ENCODE measurements around the gene PTH2.

PTH2 gene

GRCh38 chr19:49430678-49431329 is 7.6 kb upstream of the PTH2 start:
- DNase-seq (ENCODE audit: low spot score), result no peak

DNA sequence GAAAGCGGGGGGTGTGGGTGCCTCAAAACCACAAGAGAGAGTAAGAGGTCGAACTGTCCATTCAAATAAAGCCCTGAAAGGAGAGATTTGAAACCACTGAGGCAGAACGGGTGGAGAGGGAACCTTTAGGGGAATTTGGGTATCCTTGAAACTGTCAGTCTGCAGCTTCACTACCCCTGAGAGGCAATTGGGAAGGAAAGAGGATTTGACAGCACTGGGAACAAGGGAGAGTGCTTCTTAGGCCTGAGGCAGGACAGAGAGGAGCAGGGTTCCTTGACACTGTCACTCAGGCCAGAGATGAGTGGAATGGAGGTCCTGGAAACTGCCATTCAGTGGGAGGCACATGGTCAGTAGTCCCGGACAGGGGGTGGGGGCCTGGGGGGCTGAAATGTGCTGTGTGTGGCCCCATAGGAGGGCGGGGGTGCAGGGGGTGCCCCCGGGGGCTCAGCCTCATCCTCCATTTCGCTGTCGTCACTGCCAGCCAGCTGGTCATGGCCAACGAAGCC is 7.0 kb upstream of the PTH2 start:
- DNase-seq (ENCODE audit: low spot score), result no peak

DNA sequence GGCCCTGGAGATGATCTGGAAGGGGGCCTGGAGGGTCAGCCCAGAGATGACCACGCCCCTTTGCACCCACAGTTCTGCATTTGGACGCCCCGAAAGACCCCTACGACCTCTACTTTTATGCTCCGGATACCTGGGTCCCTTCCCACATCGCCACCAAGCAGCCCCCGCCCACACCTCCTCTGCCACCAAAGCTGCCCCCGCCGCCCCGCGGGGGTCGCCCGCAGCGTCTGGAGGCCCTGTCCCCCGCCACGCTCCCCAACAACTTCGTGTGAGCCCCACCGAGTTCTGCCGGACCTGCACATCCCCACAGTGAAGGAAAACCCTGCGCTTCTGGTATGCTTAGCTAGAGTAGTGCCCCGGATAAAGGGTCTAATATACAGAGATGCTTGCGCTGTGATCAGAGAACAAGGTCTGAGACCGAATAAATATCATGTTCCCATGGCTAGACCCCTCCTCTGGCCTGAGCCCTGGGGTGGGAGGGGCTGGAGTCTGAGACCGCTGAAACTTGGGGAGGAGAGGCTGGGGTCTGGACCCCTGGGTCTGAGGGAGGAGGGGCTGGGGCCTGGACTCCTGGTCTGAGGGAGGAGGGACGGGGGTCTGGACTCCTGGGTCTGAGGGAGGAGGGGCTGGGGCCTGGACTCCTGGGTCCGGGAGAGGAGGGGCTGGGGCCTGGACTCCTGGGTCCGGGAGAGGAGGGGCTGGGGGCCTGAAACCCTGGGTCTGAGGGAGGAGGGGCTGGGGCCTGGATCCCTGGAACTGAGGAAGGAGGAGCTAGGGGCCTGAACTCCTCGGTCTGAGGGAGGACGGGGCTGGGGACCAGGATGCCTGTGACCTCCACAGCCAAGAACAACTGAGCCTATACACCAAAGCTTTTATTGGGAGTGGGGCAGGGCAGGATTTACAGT is 5.6 kb upstream of the PTH2 start:
- no peak for DNase-seq (ENCODE audit: low spot score)

DNA sequence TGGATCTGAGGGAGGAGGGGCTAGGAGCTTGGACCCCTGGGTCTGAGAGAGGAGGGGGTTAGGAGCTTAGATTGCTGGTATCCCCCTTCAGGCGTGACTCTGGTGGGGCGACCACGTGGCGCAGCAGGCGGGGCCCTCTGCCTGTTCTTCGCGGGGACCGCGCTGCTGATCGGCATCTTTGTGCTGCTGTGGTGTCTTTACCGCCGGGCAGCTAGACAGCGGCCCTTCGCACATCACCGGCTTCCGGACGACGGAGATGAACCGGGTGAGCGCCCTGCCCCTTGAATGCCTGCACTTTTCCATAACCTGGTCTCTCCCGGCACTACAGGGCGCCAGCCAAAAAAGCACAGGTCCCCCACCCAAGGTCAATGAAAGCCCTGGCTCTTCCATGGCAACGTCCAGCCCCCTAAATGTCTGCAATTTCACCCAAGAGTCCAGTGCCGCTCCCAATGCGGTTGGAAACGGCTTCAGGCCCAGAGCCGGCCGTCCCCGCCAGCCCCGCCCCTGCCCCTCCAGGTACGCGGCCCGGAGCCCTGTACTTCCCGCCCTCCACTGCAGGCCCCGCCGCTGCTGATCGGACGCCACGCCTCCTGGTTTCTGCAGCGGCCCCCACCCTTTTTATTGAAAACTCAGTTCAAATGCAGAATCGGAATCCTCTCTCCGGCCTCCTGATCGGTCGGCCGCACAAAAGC is 4.8 kb upstream of the PTH2 start:
- DNase-seq (ENCODE audit: low spot score), result no peak

DNA sequence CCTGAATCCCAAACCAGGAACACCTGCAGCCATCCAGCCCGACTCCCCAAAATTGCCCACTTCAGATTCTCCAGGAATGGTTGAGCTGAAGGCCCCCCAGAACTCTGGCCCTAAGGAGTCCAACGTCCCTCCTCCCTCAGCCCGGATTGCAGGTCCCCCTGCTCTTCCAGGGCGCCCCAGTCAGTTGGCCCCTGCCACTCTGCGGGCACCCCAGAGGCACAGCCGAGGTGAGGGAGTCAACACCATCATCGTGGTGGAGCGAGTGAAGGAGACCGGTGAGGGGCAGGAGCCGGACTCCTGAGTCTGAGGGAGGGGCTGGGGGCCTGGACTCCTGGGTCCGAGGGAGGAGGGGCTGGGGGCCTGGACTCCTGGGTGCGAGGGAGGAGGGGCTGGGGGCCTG is 4.1 kb upstream of the PTH2 start:
- DNase-seq (ENCODE audit: low spot score), result no peak

DNA sequence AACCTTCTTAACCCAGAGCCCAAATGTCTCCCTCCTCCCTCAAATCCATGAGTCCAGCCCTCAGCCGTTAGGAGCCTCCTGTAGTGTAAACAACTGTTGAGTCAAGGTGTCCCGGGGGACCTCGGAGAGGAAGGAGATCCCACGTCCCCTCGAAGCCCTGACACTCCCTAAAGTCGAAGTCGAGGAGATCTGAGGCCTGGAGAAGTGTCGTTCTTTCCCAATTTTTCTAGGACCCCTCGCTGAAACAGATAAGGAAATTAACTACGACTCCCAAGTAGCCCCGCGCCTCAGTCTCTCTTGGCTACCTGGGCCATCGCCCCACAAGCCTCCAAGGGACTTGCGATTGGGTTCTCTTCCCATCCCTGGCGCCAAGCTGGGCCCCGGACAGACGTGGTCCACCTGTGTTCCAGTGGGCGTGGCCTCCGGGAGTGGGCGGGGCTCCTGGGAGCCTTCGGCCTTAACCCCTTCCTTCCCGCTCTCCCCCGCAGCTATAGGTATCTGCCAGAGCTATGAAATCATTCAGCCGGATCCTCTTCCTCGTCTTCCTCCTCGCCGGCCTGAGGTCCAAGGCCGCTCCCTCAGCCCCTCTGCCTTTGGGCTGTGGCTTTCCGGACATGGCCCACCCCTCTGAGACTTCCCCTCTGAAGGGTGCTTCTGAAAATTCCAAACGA is 2.8 kb upstream of the PTH2 start:
- DNase-seq (ENCODE audit: low spot score), result peak; percentile 69

GRCh38 chr19:49425178-49425577 is 1.9 kb upstream of the PTH2 start, which contains the start of gene GFY:
Gene GFY, plus strand, starts transcription at chr19:49425388. Its CDS starts 1,043 bp downstream, at chr19:49426431.
- DNase-seq (ENCODE audit: low spot score), result peak; percentile 37

GRCh38 chr19:49423985-49424303 is 703 bp upstream of the PTH2 start:
- no peak for DNase-seq (ENCODE audit: low spot score)

DNA sequence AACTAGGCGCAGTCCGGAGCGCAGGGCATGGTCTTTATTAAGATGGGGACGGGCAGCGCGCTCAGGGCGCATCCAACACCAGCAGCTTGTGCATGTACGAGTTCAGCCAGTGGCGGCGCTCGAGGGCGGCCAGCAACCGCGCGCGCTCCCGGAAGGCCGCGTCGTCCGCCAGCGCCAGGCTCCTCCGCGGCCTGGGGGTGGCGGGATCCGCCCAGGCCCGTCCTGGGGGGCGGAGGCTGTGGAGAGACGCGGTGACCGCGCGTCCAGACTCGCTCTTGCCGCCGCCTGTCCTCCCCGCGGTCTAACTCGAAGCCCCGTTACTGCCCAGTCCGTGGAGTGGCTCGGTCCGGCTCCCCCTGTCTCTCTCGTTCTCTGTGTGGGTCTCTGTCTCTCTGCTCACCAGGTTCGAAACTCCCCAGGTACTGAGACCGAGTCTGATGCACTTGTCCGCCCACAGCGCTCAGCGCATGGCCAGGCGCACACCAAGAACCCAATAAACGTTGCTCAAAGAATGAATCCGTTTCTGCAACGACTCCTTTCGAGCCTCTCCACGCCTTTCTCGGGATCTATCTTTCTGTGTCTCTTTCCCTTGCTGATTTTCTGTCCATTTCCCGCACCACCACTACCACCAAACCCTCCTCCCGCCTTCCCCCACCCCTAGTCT is 702 bp downstream of the PTH2 start:
- DNase-seq (ENCODE audit: low spot score), result peak; percentile 77

DNA sequence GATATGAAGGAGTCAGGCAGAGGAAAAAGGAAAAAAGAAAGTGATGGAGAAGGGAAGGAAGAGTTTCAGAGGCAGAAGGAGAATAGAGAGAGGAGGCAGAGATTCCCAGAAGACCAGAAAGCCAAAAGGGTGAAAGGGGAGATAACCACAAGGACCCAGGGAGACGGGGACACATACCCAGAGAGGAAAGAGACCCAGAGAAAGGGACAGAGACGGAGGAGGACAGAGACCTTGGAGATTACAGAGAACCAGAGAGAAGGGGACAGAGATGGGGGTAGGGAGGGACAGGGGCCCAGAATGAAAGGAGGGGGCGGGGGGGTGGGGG is 1.4 kb downstream of the PTH2 start:
- no peak for DNase-seq (ENCODE audit: low spot score)

GRCh38 chr19:49421039-49421877 is 2.0 kb downstream of the PTH2 start:
- peak; percentile 92 for DNase-seq (ENCODE audit: low spot score)

- DNase-seq (ENCODE audit: low spot score), result no peak
Observed at GRCh38 chr19:49420227-49420626, 3.0 kb downstream of the PTH2 start.

DNA sequence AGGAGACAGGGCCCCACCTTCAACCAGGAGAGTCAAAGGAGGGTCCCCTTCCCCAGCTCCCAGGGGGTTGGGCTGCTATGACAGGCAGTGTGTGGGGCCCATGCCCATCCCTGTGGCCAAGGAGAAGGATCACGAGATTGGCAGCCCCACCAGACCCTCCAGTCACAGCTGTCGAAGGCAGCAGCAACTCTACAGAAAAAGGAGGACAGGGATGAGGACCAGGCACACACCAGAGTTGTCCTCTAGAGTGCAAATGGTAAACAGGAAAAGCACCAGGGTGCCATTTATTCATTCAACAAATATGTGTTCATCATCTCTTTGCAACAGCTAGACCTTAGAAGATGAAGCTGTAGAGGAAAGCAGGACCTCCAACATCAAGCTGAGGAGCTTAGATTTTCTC is 4.1 kb downstream of the PTH2 start:
- DNase-seq (ENCODE audit: low spot score), result no peak

- DNase-seq (ENCODE audit: low spot score), result no peak
Observed at GRCh38 chr19:49418511-49418910, 4.7 kb downstream of the PTH2 start.

DNA sequence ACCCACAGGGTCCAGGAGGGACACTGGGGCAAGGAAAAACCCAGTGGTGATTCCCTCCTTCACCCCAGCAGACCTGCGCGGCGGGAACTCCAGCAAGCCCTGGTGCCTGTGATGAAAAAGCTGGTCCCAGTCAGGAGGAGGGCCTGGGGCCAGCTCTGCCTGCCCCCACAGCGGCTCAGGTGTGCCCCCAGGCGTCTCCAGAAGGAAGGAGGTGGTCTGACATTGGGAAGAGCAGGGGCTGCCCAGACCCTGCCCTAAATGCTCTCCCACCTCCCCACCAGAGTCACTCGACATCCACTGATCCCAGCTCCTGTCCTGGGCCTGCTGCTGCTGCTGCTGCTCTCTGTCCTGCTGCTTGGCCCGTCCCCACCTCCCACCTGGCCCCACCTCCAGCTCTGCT is 6.2 kb downstream of the PTH2 start:
- no peak for DNase-seq (ENCODE audit: low spot score)

GRCh38 chr19:49415810-49416200 is 7.4 kb downstream of the PTH2 start:
- no peak for DNase-seq (ENCODE audit: low spot score)

DNA sequence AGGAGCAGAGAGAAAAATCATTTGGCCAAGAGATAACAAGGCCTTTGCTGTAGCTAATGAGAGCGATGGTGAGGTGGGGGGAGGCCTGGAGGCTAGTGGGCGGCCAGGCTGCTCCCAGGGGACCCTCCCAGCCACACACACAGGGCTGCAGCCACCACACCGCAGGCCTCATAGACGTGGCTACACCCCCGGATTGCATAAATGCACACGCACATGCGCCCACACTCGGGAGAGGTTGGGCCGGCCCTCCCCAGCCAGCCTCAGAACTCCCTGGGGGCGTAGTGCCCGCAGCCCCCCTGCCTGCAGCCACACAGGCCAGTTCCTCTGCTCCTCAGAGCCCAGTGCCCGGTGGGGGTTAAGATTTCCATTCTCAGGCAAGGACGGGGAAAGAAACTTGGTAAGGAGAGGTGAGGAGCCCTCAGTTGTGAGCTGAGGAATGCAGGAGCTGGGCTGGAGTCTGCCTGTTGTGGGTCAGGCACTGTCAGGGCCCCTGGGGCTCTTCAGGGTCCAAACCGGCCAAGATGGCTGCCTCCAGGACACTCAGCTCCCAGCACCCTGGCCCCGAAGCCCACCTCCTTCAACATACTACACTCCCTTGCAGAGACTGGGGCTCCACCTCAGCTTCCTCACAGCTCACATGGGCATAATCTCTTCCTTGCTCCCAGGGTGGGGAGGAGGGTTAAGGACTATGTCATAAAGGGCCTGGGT is 8.0 kb downstream of the PTH2 start:
- no peak for DNase-seq (ENCODE audit: low spot score)

DNA sequence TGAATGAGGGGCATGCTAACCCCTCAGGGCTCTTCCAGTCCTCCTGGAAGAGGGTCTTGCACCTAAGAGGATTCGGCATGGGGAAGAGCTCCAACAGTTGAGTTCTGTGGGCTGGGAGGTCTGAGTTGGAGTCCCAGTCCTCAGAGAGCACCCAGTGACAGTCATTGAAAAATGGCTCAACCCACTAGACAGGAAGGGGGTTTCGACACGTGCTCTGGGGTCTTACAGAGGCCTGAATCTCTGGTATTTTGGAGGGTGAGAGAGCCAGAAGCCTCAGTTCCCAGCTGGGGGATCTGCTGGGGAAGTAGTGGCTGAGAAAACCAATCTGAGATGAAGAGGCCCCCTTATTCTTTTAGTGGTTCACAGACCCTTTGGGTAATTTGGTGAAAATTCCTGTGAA is 9.0 kb downstream of the PTH2 start:
- DNase-seq (ENCODE audit: low spot score), result no peak

GRCh38 chr19:49413348-49413747 is 9.9 kb downstream of the PTH2 start:
- no peak for DNase-seq (ENCODE audit: low spot score)

GRCh38 chr19:49411681-49412326 is 11.4 kb downstream of the PTH2 start:
- DNase-seq (ENCODE audit: low spot score), result no peak

Measured in cerebellar cortex (tissue), 1 donor.